CD4-positive, alpha-beta T cell (primary cell): Measurements from ENCODE around the gene MRPS34. TPM values are rescaled to one million over a fixed set of nuclear protein-coding genes. Genes with fewer than 3 reads are reported as not detected.
A peak's percentile ranks its signal among the peaks of the same experiment; 100 is the strongest.

Experiments used
- ATAC-seq: fragments of 200-7000 bp; cut with Tn5 transposase; one replicate; pipeline ENCODE4 v1.10.0; 2022; ENCODE audit warnings: mild to moderate bottlenecking; ENCODE audit not compliant: poor library complexity
- CTCF ChIA-PET: fragments of 350-600 bp; sonication (Branson Sonifier 250); formaldehyde crosslinking; loops from one replicate; lab custom pipeline; 2021; ENCODE audit warnings: antibody characterized with exemption, inconsistent platforms; lab: Charles Lee
- POLR2A ChIA-PET: fragments of 350-600 bp; sonication (Branson Sonifier 250); formaldehyde crosslinking; loops from one replicate; lab custom pipeline; 2021; ENCODE audit warnings: antibody characterized with exemption, inconsistent platforms; lab: Charles Lee
- DNase-seq, 14 experiments: peaks; one replicate each; pipeline ENCODE4 v3.0.0-alpha.2; 2013 to 2020; ENCODE audit warnings: mixed read lengths in 2 of 14
- H3K27ac ChIP-seq, 2 donors: one replicate each; pipeline versions ENCODE4 v1.5.1 to v1.7.0; 2013; ENCODE audit warnings: low read length in 2 of 2, low read depth in 1 of 2, mild to moderate bottlenecking in 1 of 2
- H3K27me3 ChIP-seq, 2 experiments: 1 replicate in 1 of 2; 2 replicates in 1 of 2; pipeline versions ENCODE4 v1.6.1 to v1.7.0; 2013; ENCODE audit warnings: low read length in 2 of 2, control low read depth in 1 of 2, mild to moderate bottlenecking in 1 of 2, moderate library complexity in 1 of 2; ENCODE audit not compliant: insufficient read depth in 2 of 2, control insufficient read depth in 1 of 2
- H3K36me3 ChIP-seq: one replicate; pipeline ENCODE4 v1.6.1; 2013; ENCODE audit warnings: low read length, control low read depth; ENCODE audit not compliant: insufficient read depth
- H3K4me1 ChIP-seq: one replicate; pipeline ENCODE4 v1.6.1; 2013; ENCODE audit warnings: low read length, control low read depth; ENCODE audit not compliant: insufficient read depth
- H3K4me3 ChIP-seq: one replicate; pipeline ENCODE4 v1.5.1; 2013; ENCODE audit warnings: mild to moderate bottlenecking, low read length, moderate library complexity
- H3K9me3 ChIP-seq, 2 experiments: 1 replicate in 1 of 2; 2 replicates in 1 of 2; pipeline versions ENCODE4 v1.6.1 to v1.7.0; 2013; ENCODE audit warnings: low read length in 2 of 2, mild to moderate bottlenecking in 2 of 2, control low read depth in 1 of 2, moderate library complexity in 1 of 2; ENCODE audit not compliant: control insufficient read depth in 1 of 2, insufficient read depth in 1 of 2
- H3K27ac Mint-ChIP-seq: one replicate; pipeline ENCODE4 v1.8.0; 2020; ENCODE audit warnings: mixed read lengths
- H3K27me3 Mint-ChIP-seq: one replicate; pipeline ENCODE4 v1.8.0; 2021; ENCODE audit warnings: mixed read lengths
- H3K36me3 Mint-ChIP-seq: one replicate; pipeline ENCODE4 v1.8.0; 2021; ENCODE audit warnings: low read depth, mixed read lengths
- H3K4me1 Mint-ChIP-seq: one replicate; pipeline ENCODE4 v1.8.0; 2021; ENCODE audit warnings: low read depth, mixed read lengths
- H3K4me3 Mint-ChIP-seq: one replicate; pipeline ENCODE4 v1.8.0; 2020; ENCODE audit warnings: mild to moderate bottlenecking, mixed read lengths
- H3K9me3 Mint-ChIP-seq: one replicate; pipeline ENCODE4 v1.8.0; 2020; ENCODE audit warnings: mixed read lengths
- CTCF ChIP-seq: fragments of 200-600 bp; IDR thresholded peaks from one replicate; pipeline ENCODE4 v1.8.0; 2022; ENCODE audit warnings: antibody characterized with exemption, mild to moderate bottlenecking
- intact Hi-C, 2 experiments: fragments of 100-400 bp; cut with DNase I in 1 of 2; cut with micrococcal nuclease in 1 of 2; formaldehyde crosslinking; loops; one replicate each; pipeline versions ENCODE4 v1.15.1 to v1.9.0; 2023 to 2025; cut with DNase I, micrococcal nuclease
- total RNA-seq, 174 experiments: library from RNA in 2 of 174; stranded (reverse) in 2 of 174; gene quantifications; one replicate each; pipeline ENCODE4 v1.2.3 and lab custom pipeline; 2021 to 2026

The MRPS34 gene
- total RNA-seq, 2 experiments from 2014 or later: 25.5 to 26.9 TPM

GRCh38 chr16:1816396-1817275, 43.7 kb upstream of the MRPS34 start:
- no peak for TF ChIP-seq CTCF
- POLR2A ChIA-PET: no interaction called here
- Mint-ChIP-seq H3K27ac (no peak overlapping the region), H3K9me3 (no peaks in the 10 kb centered on the region), H3K36me3 (peaks cover 38% of the 10 kb centered on the region), H3K4me1 (peaks cover 6% of the 10 kb centered on the region), H3K4me3 (no peak overlapping the region), H3K27me3 (no peaks in the 10 kb centered on the region)
- intact Hi-C loops: no loop called here
- ATAC-seq (no peak), DNase-seq (no peak)
- Histone ChIP-seq H3K4me3 (no peak overlapping the region), H3K9me3 (no peaks in the 10 kb centered on the region), H3K27ac (no peak overlapping the region), H3K4me1 (peaks cover 3% of the 10 kb centered on the region), H3K36me3 (peaks cover 64% of the 10 kb centered on the region), H3K27me3 (no peaks in the 10 kb centered on the region)
- CTCF ChIA-PET: no interaction called here

GRCh38 chr16:1815461-1815860, 42.5 kb upstream of the MRPS34 start:
- DNase-seq (no peak), ATAC-seq (no peak)
- CTCF ChIA-PET: no interaction called here
- Histone ChIP-seq H3K36me3 (peaks cover 58% of the 10 kb centered on the region), H3K27me3 (no peaks in the 10 kb centered on the region), H3K27ac (no peak overlapping the region), H3K9me3 (no peaks in the 10 kb centered on the region), H3K4me1 (peaks cover 3% of the 10 kb centered on the region), H3K4me3 (no peak overlapping the region)
- H3K9me3 Mint-ChIP-seq: no peaks in the 10 kb centered on the region
- POLR2A ChIA-PET: no interaction called here
- H3K27me3 Mint-ChIP-seq: no peaks in the 10 kb centered on the region
- peaks cover 38% of the 10 kb centered on the region for H3K36me3 Mint-ChIP-seq
- TF ChIP-seq CTCF: no peak
- no peak overlapping the region for H3K4me3 Mint-ChIP-seq
- no peak overlapping the region for H3K27ac Mint-ChIP-seq
- intact Hi-C loops: no loop called here
- peaks cover 6% of the 10 kb centered on the region for H3K4me1 Mint-ChIP-seq

- H3K36me3 Mint-ChIP-seq: peaks cover 42% of the 10 kb centered on the region
- Histone ChIP-seq H3K27me3 (no peaks in the 10 kb centered on the region), H3K9me3 (no peaks in the 10 kb centered on the region), H3K36me3 (peaks cover 59% of the 10 kb centered on the region), H3K27ac (no peak overlapping the region), H3K4me1 (peaks cover 3% of the 10 kb centered on the region), H3K4me3 (no peak overlapping the region)
- H3K4me3 Mint-ChIP-seq: no peak overlapping the region
- ChIA-PET POLR2A (interaction anchor here (0.6 kb wide), 1 partner anchor 14 kb away, joined by 4 read pairs; no protein-coding TSS in a partner anchor), CTCF (interaction anchor here (0.6 to 1.0 kb wide), 6 partner anchors 10 to 115 kb away, joined by 3 to 6 read pairs (median 3); partner anchors contain the start of genes EME2, FAHD1, HAGH and NUBP2)
- peak; percentile 98 for ATAC-seq
- intact Hi-C loops: loop anchor here (1.0 to 2.0 kb wide), 2 partner anchors 116 to 117 kb away; no protein-coding TSS in a partner anchor
- H3K9me3 Mint-ChIP-seq: no peaks in the 10 kb centered on the region
- peaks cover 6% of the 10 kb centered on the region for H3K4me1 Mint-ChIP-seq
- DNase-seq: peak; percentile 27 to 76 (median 49)
- peak; percentile 58 for TF ChIP-seq CTCF
- H3K27me3 Mint-ChIP-seq: no peaks in the 10 kb centered on the region
- no peak overlapping the region for H3K27ac Mint-ChIP-seq
These were observed 39.8 kb upstream of the MRPS34 start for GRCh38 chr16:1812732-1813163.
